SIG-M5 (cell line): ENCODE measurements around the gene ZNRF1.
A peak's percentile ranks its signal among the peaks of the same experiment; 100 is the strongest.
"Not testable (repeated sequence)": the region's sequence is repeated elsewhere in the genome, so short reads cannot be mapped to it uniquely, and the experiment has no call there.

Experiments used
- DNase-seq: peaks from one replicate; lab custom pipeline; 2025; lab: John Stamatoyannopoulos, UW

The ZNRF1 gene

DNA sequence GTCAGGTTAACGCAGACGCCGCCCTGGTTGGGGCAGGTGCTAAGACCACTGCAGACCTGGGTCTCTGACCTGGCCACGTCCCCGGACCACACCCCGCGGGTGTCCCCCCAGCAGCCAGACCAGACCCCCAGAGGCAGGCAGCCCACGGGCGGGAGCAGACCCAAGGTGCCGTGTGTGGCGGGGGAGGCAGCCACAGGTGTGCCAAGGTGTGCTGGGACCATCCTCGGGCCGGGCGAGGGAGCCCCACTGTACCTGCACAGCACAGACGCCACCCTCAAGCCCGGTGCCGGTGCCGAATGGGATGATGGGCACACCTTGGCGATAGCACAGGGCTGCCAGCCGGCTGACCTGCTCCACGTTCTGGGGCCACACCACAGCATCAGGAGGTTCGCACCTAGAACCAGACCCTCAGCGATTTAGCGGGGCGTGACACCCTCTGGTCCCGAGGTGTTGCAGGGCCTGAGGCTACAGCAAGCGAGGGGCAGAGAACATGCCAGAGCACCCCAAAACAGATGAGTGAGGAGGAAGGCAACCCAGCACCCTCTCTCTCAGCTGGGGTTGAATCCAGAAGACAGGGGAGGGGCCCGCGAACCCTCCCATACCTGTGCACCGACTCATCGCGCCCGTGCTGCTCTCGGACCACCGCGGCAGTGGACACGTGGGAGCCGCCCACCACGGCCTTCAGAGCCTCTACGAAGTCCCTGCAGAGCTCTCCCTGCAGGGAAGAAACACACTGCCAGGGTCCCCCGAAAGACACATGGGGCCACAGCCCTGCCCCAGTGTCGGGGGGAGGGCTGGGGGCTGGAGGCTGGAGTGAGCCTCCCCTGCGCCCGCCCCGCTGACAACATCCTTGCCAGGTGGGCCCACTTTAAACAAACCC, 116.4 kb downstream of the ZNRF1 start:
- no peak for DNase-seq

DNA sequence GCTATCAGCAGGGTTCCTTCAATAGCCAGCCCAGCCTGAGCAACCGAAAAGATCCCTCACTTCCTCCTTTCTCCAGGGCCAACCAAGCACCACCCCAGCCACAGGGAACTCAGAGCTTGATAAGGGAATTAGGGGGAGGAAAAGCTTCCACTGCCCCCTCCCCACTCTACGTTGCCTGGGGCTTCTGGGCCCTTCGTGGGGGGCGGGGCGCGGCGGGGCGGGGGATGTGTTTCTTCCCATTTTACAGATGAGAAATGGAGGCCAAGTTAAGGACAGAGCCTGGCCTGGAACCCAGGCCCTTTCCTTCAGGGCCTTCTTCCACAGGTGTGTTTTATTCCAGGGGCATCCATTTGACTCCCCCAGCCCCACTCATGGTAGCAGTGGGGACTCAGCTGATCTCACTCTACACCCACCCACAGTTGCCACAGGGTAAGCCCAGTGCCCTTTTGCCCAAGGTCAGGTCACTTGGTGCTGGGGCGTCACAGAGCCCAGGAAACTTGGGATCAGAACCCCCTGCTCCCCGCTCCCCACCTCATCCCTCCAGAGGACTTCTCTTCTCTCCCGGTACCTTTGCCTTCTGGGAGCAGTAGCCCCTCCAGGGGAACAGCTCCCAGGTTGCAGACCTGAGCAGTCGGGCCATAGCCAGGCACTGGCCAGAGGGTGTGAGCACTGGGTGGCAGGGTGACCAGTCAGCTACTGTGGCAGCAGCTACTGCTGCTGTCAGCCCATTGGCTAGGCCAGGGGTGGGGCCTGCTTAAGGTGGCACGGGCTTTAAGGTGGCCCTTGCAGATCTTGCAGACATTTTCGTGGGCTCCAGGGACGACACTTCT, 117.5 kb downstream of the ZNRF1 start, which contains the start of gene LDHD:
Gene LDHD, minus strand, starts transcription at position 700 of the 830 bp plus-strand sequence. Its CDS starts 60 bp downstream, at position 640.
- no peak for DNase-seq

DNA sequence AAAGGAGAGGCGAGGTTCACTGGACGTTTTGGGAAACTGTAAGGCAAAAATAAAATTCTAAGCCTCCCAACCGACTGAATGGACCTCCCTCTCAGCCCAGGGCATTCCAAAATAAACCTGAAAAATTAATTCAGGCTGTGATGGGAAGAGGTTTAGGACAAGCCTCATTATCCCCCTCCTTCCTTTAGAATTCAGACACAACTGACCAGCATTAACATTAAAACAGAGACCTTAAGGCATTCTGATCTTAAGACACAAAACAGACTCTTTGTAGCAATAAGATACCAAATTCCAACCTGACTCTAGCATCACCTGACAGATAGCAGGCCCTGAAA, 118.1 kb downstream of the ZNRF1 start:
- no peak for DNase-seq

DNA sequence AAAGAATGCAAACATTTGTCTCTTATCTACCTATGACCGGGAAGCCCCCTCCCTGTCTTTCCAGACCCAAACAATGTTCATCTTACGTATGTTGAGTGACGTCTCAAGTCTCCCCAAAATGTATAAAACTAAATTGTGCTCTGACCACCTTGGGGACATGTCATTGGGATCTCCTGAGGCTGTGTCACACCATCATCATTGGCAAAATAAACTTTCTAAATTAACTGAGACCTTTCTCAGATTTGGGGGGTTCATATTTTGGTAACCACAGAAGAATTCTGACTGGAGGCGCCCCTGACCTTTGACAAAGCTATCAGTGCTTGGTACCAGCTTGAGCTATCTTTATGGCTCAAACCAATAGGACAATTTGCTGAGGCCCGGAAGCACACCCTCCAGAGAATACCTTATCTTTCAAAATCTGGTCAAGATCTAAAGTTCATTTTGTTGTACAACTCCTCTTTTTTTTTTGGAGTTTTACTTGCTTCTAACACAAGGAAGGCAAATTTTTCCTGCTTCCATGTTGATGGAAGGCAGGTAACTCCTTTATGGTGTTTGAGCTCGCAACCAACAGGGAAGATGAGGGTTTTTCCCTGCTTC, 120.2 kb downstream of the ZNRF1 start:
- DNase-seq, result no peak

DNA sequence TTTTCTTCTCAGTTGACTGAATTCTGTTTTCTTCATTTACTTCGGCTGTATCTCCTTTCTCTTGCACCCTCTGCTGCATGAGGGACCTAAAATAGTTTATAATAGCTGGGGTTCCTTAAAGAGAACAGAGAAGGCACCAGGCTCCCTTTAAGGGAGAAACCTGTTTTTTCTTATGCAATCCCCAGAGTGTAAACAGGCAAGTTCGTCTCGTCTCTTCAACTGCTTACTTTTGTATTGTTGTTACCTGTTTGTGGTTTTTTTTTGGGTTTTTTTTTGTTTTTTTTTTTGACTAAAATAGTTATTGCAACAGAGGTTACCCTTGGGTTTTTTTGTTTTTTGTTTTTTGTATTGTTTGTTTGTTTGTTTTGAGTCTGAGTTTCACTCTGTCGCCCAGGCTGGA, 121.4 kb downstream of the ZNRF1 start:
- no peak for DNase-seq

DNA sequence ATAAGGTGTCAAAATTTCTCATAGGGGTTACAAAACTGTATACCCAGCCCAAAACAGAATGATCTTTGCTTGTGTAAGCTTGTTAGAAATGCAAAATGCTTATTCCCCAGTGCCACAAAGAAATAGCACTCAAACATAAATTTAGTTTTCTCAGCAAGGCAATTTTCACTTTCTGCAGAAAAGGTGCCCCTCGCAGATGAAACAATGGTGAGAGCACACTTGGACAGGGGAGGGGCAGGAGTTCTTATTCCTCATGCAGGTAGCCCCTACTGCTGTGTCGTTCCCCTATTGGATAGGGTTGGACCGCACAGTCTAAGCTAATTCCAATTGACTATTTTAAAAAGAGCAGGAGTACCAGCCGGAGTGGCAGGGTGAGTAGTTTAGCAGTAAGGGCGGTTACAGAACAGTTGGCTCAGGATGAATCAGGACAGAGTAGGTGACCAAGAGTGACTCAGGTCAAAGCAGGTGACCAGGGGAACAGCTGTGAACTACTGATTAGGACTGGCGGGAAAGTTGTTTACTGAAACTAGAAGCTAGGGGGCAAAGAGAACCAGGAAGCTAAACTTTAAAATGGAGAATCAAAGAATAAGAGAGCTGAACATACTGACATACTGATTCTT, 123.2 kb downstream of the ZNRF1 start:
- no peak for DNase-seq

DNA sequence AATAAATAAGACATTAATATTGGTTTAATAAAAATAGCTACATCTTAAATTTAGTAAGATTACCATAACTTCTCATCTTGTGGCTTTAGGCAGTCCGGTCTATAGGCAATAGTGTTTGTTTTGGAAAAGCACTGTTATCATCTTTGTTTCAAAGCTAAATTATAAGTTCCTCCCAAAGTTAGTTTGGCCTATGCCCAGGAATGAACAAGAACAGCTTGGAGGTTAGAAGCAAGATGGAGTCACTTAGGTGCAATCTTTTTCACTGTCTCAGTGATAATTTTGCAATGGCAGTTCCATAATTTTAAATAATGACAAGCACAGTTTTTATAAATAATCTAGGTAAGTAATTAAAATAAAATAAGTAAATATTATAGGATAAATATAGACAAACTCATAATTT, 123.8 kb downstream of the ZNRF1 start:
- no peak for DNase-seq

DNA sequence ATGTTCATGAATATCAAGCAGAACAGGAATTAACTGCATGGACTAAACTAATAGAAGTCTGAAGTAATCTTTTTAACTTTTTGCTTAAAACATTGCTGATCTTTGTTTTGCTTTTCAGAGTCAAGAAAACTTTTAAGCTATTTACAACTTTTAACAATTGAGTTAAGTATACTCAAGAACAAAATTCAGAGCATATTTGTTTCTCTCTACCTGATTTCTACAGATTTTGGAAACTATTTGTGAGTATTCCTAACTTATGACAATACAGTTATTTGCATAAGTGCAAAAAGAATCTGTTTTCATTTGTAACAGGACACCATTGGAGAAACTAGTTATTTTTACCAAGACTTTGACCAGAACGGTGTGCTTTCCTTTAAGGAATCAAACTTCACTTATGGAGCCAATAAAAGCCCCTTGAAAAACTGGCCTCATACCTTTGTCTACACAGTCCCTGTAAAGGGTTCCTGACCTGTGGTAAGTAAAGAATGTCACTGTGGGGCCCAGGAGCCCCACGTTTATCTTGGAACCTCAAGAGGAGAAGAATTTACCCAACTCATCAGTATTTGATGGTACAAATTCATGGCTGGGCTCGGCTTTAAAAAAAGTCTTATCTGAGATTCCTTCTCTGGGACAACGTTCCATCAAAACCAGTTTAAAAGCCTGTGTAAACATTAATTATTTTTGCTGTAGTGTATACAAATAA, 129.0 kb downstream of the ZNRF1 start:
- no peak for DNase-seq

DNA sequence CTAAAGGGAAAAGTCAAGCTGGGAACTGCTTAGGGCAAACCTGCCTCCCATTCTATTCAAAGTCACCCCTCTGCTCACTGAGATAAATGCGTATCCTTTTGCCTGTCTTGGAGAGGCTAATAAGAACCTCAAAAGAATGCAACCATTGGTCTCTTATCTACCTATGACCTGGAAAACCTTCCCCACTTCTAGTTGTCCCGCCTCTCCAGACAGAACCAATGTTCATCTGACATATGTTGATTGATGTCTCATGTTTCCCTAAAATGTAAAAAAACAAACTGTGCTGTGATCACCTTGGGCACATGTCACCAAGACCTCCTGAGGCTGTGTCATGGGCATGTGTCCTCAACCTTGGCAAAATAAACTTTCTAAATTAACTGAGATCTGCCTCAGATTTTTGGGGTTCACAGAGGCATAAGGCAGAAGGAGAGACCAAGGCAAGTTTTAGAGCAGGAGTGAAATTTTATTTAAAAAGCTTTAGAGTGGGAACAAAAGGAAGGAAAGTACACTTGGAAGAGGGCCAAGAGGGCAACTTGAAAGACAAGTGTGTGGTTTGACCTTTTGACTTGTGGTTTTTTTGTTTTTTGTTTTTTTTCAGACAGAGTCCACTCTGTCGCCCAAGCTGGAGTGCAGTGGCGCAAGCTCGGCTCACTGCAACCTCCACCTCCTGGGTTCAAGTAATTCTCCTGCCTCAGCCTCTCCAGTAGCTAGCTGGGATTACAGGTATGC, 130.8 kb downstream of the ZNRF1 start:
- not testable (repeated sequence) for DNase-seq

DNA sequence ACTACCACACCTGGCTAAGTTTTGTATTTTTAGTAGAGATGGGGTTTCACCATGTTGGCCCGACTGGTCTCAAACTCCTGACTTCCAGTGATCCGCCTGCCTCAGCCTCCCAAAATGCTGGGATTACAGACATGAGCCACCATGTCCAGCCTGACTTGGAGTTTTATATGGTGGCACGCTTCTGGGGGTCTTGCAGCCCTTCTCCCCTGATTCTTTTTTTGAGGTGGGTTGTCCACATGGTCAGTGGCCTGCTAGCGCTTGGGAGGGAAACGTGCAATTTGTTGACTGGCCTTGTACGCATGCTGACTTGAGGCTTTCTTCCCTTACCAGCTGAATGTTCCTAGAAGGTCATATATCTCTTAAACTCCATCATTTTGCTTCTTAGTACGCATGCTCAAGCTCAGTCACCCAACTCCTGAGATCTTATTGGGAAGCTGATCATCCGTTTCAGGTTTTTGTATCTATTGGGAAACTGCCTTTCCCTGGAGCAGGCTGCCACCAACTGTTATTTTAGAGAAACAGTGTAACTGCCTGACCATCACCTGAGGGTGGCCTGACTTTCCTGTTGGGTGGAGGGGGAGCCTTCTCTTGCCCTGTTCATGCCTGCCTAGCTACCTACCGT, 131.4 kb downstream of the ZNRF1 start:
- DNase-seq, result no peak

DNA sequence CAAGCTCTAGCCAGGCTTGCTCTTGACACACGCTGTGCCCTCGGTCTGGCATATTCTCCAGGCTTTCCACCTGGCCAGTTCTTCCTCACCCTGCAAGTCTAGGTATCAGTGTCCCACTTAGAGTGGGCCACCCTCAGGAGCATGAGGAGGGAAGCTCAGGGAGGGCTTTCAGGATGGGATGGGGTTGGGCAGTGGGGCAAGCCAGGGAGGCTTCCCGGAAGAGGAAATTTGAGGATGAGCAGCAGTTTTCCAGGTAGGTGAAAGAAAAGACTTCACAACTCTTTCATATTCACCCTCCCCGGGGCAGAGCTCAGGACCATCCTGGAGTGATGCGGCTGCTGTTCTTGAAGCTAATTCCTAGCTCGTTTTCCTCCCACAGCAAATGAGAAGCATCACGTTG, 132.3 kb downstream of the ZNRF1 start:
- no peak for DNase-seq

DNA sequence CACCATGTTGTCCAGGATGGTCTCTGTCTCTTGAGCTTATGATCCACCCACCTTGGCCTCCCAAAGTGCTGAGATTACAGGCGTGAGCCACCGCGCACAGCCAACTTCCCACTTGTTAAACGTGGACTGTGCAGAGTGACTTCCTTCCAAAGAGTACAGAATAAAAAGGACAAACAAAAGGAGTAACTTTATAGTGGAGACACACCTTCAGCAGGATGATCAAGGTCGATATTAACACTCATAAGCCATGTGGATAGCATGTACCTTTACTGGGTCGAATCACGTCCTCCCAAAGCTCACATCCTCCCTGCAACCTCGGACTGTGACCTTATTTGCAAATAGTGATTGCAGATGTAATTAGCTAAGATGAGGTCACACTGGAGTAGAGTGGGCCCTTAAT, 139.4 kb downstream of the ZNRF1 start:
- DNase-seq, result no peak

DNA sequence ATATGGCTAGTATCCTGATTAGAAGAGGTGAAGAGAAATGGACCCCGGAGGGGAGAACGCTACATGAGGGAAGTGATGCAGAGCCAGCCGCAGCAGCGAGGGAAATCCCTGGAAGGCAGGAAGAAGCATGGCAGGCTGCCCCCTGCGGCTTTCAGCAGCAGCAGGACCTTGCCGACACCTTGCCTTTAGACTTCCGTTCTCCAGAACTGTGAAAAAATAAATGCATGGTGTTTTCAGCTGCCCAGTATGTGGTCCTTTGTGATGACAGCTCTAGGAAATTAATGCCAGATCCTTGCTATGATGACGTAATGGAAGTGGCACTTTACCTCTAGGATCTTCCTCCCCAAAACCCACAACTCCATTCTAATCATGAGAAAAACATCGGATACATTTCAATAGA, 139.8 kb downstream of the ZNRF1 start:
- no peak for DNase-seq

DNA sequence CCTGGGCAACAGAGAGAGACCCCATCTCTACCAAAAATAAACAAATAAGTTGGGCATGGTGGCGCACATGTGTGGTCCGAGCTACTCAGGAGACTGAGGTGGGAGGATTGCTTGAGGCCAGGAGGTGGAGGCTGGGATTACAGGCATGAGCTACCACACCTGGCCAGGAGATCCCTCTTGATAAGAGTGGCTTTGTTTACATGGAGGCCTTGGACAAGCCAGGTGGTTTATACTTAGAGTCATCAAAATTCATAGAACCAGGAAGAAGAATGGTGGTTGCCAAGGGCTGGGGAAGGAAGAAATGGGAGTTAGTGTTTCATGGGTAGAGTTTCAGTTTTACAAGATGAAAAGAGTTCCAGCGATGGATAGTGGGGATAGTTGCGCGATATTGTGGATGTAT, 140.7 kb downstream of the ZNRF1 start:
- no peak for DNase-seq

DNA sequence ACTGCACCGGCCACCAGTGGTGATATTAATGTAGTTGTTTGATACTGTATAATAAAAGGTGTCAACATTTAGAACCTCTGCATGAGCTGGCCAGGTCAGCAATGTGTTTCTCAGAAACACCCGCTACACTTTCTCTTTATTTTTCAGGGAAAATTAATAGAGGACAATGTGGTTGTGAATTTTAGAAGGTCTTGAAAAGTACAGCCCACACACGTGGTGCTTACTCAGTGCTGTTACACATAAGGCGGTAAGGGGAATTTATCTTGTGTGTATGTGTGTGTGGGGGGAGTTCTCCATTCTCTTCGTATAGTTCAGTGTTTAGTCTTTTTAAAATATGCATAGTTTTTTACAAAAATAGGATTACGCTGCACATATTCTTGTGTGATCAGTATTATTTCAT, 145.1 kb downstream of the ZNRF1 start:
- no peak for DNase-seq

DNA sequence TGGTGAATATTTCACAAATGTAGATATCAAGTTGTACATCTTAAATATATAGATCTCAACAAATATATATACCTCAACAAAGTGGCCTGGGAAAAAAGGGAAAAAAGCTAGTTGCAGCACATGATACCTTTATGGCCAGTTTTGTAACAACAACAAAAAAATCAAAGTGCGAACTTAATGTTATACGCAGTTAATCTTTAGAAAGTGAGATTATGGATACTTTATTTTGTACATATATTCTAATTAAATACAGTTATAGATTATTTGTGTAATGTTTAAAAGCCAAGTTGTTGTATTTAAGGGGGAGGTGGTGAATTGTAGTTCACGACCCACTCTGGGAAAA, 149.1 kb downstream of the ZNRF1 start:
- no peak for DNase-seq

DNA sequence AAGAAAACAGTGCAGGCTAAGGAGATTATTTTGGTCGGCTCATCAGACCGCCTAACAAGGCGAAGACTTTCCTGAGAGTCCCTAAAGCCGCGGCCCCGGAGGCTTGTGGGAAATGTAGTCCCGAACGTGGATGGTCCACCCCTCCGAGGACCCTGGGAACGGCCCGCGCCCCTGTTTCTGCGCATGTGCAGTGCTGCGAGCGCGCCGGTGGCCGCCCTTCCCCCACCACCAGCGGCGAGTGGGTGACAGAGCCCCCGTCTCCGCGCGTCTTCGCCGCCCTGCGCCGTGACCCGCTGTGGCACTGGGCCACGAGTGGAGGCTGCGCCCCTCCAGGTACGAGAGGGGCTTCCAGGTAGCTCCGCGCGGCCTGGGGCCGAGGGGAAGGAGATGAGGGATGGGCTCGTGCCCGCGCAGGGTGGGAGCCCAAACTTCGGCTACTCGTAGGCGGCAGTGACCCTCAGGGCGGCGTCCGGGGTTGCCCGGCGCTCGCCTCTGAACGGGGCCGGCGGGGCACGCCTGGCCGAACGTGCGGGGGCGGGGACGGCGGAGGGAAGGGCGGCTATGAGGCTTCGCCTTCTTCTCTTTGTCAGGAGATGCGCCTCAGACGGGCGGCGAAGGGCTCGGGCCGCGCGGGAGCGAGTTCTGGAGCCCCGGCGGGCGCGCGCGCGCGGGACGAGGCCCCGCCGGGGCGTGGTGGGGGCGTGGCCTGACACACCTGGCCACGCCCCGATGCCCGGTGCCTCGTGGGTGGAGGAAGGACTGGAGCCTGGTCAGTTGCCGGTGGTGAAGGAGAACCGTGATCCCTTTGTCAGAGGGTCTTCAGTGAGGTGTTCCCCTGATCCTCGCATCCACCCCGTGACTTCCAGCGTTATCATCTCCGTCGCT, 149.7 kb downstream of the ZNRF1 start, which contains the start of gene ZFP1:
Gene ZFP1, plus strand, starts transcription at position 214 of the 885 bp plus-strand sequence. CDS start 4,428 bp downstream, outside the sequence.
- peak; percentile 32 for DNase-seq

DNA sequence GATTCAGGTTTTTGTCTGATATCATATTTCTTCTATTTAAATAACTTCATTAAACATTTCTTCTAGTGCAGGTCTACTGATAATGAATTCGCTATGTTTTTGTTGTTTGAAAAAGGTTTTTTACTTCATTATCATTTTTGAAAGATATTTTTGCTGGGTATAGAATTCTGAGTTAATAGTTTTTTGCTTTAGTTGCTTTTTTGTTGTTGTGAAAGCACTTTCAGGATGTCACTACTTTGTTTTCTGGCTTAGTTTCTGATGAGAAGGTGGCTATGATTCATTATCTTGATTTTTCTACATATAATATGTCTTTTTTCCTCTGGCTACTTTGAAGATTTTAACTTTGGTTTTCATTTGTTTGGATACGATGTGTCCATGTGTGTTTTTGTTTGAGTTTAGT, 153.0 kb downstream of the ZNRF1 start:
- no peak for DNase-seq

DNA sequence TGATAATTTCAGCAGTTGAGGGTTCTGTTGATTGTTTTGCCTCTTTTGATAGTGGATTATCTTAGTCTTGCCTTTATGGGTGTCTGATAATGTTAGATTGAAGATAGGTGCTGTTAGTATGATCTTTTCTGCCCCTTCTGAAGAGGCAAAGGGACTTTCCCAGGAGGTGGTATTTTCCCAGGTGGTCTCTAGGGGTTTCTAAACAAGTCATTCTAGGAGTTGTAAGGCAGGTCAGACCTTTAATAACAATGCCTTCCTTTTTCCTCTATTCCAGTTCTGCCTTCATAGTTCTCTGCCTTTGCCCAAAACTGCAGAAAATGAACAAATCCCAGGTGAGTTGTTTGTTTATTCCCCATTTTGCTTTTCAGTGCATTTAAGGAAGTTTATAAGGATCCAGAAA, 153.8 kb downstream of the ZNRF1 start:
- DNase-seq, result no peak

DNA sequence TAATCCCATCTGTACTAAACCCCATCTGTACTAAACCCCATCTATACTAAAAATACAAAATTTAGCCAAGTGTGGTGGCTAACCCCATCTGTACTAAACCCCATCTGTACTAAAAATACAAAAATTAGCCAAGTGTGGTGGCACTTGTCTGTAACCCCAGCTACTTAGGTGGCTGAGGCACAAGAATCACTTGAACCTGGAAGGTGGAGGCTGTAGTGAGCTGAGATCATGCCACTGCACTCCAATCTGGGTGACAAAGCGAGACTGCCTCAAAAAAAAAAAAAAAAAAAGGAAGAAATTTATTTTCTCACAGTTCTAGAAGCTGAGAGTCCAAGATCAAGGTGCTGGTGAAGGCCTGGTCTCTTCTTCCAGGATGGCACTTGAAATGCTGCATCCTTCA, 161.6 kb downstream of the ZNRF1 start:
- no peak for DNase-seq
